GM12873 (cell line): ENCODE measurements around the gene LZTS2.
A peak's percentile ranks its signal among the peaks of the same experiment; 100 is the strongest.

Source experiments
- TF ChIP-seq, protein P1 (sequence below): IDR thresholded peaks from 2 replicates; pipeline ENCODE4 v1.5.1; 2012; ENCODE audit warnings: low read depth, mild to moderate bottlenecking, moderate library complexity, low read length, control low read depth; ENCODE audit not compliant: insufficient read depth; ENCODE audit errors: missing control alignments

LZTS2 gene

DNA sequence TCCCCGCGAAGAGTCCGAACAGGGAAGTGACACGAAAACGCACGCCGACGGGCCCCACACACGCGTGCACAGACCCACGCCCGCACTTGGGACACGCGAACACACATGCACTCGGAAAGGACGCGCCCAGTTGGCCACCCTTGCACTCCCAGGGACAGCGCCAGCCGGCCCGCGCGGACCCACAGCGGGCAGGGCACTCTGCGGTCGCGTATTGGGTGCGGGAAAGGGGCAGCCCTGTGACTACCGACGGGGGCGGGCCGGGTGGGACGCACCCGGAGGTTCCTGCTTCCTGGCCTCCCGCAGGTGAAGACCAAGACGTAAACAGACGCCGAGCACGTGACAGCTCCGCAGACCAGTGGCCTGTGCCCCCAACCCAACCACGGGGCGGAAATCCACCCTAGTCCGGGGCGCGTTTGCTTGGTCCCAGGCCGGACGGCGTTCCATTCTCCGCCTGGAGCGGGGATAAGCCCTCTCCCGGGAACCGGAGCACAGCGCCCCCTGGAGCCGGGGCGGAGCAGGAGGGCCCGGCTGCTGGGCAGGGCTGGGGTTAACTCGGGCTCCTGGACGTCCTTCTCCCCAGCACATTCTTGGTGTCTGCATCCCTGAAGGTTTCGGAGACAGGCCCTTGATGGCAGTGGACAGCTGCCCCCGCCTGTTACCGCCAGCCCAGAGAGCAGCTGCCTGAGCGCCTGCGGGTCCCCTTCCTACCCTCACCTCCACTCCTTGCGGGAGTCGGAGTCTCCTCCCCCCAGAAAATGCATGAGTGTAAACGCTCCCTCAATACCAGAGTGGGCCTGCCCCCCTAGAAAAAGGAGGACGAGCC lies 2.0 kb upstream of the LZTS2 start:
- TF ChIP-seq, protein P1, sequence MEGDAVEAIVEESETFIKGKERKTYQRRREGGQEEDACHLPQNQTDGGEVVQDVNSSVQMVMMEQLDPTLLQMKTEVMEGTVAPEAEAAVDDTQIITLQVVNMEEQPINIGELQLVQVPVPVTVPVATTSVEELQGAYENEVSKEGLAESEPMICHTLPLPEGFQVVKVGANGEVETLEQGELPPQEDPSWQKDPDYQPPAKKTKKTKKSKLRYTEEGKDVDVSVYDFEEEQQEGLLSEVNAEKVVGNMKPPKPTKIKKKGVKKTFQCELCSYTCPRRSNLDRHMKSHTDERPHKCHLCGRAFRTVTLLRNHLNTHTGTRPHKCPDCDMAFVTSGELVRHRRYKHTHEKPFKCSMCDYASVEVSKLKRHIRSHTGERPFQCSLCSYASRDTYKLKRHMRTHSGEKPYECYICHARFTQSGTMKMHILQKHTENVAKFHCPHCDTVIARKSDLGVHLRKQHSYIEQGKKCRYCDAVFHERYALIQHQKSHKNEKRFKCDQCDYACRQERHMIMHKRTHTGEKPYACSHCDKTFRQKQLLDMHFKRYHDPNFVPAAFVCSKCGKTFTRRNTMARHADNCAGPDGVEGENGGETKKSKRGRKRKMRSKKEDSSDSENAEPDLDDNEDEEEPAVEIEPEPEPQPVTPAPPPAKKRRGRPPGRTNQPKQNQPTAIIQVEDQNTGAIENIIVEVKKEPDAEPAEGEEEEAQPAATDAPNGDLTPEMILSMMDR = peak; percentile 93

DNA sequence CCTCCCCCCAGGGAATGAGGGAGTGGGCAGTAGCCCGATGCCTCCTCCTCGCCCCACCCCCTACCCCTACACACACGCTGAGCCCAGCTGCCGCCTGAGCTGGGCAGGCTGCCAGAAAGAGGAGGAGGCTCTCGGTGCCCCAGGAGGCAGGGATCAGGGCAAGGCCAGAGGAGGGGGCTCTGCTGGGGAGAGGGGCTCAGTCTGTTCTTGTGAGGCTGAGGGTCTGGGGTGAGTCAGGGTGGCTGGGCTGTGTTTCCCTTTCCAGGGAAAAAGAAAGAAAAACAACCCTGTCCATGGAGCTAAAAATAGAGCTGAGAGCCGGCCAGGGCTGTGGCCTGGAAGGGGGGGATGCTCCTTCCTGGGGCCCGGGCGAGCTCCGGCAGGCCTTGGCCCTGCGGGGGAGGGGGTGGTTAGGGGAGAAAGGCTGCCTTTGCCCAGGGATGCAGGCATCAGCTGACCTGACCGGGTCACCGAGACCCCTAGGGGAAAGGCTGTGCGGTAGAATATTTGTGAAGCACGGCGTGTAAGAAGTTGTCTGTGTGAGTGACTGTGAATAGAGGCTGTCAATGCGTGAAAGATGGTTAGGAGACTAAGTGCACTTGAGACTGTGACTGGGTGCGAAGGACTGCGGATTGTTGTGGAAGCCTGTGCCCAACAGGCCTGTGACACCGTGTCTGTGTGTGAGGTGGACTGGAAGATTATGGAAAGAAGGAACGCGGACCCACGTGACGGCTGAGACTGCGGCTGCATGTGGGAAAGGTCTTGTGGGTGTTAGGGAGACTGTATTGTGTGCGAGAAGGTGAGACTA lies 1.2 kb upstream of the LZTS2 start:
- TF ChIP-seq, protein P1 = no peak

DNA sequence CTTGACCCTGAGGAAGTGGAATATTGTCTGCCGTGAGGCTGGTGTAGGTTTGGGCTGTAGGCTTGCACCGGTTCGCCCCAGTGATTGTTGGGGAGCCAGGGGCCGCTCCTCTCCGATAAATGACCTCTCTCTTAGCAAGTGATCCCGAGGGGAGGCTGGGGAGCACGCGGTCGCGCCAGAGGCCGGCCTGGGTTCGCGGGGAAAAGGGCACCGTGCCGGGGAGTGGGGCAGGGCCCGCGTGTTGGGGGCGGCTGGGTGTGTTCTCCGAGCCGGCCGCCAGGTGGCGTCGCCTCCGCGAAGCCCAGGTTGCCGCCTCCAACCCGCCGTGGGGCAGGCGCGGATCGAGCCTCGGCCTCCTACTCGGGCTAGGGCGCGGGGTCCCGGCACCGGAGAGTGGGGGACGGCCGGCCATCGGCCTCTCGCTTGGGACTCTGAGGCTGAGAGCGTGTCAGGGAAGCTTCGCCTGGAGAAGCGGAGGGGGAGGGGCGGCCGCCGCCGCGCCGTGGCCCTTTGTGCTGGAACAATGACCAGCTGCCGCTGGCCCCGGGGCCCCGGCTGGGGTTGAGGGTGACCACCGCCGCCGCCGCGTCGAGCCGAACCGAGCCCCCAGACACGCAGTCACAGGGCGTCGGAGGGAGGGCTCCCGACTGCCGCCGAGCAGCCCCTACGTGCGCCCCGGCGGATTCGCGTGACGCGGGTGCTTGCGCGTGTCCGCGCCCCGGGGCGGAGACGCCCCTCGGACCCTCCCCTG lies 442 bp upstream of the LZTS2 start:
- TF ChIP-seq, protein P1 = peak; percentile 86

DNA sequence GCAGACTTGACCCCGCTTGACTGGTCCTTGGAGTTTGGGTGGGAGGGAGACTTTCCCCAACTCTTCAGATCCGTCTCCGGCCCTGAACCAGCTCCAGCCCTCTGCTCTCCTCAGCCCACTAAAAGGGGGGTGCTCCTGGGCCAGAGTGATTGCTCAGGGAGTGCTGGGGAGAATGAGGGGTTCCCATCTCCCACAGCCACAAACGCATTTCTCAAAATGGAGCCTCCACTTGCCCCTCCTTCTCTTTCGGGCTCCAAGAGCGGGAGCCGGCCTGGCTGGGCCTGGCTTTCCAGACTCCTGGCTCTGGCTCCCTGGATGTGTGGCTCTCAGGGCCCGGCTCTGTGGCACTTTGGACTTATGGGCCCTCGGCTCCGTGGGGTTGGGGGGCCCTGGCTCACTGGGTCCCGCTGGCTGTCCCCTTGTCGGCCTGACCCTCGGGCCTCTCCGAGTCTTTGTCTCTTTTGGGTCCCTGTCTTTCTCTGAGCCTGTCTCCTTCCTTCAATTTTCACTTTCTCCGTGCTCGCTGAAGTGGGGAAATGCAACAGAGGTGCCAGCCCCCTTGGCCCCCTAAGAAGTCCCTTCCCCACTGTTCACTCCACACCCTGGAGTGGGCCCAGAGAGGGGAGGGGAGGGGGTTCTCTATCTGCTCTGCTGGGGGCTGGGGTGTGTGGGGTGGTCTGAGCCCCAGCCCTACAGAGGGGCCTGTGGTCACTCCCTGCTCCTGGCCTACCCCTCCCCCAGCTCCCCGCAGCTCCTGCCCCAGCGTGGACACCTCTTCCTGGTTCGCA lies 713 bp downstream of the LZTS2 start:
- TF ChIP-seq, protein P1 = no peak

DNA sequence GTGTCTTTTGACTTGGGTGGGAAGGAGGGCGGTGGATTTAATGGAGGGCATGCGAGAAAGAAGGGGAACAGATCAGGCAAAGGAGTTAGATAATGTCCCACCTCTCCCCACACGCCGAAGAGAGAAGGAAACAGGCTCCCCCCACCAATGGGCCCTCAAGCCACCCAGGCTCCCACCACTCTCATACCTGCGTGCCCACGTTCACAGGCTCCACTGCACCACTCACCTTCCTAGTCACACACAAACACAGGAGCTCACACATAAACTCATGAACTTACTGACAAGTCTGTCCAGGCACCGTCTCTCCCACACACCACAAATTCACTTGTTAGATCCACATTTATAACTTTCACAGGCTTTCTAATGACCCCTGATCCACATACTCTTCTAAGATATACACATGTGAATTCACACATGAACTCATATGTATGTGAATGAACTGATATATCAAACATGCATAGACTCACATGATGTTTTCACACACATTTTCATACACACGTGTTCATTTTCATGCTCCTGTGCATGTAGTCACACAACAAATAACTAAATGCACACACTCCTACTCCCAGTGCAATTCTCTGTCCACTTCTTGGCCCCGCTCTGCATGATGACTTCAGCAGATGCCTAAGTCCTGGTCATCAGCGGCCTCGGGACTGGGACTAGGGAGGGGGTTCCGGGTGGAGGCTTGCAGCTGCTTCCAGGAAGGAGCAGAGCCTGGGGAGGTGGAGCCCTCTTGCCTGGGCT lies 1.5 kb downstream of the LZTS2 start:
- TF ChIP-seq, protein P1 = no peak

DNA sequence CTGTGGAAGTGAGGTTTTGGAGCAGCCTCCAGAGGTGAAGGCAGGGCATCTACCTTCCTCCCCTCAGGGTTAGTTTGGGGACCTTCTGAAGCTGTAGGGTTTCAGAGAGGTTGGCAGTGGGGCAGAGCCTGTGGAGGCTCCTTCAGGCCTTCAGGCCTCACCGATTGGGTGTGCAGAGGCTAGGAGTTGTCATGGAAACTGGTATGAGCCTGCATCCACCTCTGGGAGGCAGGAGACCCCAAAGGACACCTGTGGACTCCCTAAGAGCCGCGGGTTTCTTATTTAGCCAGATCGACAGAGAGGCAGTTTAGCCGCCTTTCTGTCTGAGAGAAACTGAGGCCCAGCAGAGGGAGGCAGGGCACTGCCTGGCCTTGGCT lies 2.0 kb downstream of the LZTS2 start:
- TF ChIP-seq, protein P1 = no peak
